NK-92 (cell line): Measurements from ENCODE around the gene RXRA.

ENCODE experiments used
- DNase-seq: peaks from one replicate; lab custom pipeline; 2025; ENCODE audit not compliant: unreplicated experiment; lab: John Stamatoyannopoulos, UW

The RXRA gene

DNA sequence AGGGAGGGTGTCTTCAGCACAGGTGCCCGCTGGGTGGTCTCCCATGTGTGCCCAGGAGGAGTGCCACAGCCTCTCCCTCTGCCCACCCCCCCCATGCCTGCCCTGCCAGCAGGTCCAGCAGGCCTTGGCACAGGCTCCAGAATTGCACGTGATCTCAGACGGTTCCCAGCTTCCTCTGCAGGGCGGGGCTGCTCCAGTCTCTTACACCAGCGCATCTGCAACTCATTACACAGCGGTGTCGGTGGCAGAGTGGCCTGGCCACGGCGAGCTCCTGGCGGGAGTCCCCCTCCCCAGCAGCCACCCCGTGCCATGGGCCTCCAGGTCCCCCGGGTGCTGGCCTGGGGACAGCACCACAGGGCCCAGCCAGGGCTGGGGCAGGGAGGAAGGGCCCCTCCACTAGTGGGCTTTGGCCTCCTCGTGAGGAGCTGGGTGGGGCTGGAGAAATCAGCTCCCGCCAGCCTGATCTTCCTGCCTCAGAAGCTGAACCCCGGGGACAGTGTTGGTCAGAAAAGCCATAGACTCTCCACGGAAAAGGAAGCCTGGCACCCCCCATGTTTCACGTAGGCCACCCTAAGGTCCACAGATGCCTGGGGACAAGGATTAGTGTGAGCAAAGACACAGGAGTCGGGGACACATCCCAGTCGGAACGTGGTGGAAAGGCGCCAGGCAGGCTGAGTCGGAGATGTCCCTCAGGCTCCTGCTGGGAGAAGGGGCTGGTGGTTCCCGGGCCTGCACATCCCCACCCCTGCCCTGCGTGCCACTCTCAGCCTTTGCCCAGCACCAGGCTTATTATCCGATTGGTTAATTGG, 40.2 kb downstream of the RXRA start:
- no peak for DNase-seq

DNA sequence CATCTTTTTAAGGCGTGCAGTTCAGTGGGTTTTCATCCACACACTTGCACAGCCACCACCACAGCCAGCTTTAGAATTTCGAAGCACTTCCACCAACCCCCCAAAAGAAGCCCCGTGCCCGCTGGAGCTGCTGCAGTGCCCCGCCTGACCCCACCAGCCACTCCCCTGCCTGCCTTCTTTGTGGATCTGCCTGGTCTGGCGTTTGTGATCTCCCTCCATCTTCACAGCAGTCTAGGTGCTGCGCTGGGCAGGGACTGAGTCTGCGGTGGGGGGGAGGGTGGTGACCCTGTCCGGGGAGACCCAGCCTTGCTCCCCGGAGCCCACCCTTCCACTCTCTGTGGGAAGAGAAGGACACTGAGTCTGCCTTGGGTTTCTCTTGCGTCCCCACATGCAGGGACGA, 40.8 kb downstream of the RXRA start:
- no peak for DNase-seq

DNA sequence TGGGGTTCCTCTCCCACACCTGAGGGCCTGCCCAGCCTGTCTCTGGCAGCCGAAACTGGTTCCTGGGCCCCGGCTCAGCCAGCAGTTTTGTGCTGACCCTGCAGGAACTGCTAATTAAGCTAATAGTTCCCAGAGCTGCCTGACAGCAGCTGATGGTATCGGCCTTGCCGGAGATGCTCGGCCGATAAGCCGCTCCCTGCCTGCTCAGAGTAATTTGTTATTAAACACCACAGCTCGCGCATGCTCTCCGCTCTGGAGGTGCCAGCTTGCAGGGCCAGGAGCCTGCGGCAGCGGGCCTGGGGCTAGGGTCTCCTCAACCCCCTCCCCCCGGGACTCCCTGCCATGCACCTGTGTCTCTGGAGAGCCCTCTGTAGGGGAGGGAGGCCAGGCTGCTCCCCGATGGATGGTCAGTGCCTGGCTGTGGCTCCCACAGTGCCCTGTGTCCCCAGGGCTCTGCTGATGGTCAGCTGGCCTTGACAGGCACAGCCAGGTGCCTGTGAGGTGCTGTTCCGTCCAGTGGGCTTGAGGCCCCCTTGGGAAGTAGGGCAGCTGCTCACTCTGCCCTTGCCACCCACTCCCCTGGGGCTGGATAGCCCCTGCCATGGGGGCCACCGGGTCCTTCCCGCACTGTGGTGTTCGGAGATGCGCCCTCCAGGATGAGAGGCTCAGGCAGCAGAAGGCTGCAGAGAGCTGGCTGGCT, 41.7 kb downstream of the RXRA start:
- DNase-seq: no peak

DNA sequence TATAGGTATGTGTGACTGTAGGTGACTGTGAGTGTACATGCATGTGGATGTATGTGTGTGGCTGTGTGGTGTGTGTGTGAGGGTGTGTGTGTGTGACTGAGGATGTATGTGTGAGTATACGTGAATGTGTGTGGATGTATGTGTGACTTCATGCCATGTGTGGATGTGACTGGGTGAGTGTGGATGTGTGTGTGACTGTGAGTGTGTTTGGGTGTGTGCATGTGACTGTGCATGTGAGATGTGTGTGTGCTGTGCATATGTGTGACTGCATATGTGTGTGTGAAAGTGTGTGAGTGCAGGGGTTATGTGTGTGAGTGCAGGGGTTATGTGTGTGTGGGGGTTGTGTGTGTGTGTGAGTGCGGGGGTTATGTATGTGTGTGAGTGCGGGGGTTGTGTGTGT, 42.3 kb downstream of the RXRA start:
- DNase-seq: no peak

DNA sequence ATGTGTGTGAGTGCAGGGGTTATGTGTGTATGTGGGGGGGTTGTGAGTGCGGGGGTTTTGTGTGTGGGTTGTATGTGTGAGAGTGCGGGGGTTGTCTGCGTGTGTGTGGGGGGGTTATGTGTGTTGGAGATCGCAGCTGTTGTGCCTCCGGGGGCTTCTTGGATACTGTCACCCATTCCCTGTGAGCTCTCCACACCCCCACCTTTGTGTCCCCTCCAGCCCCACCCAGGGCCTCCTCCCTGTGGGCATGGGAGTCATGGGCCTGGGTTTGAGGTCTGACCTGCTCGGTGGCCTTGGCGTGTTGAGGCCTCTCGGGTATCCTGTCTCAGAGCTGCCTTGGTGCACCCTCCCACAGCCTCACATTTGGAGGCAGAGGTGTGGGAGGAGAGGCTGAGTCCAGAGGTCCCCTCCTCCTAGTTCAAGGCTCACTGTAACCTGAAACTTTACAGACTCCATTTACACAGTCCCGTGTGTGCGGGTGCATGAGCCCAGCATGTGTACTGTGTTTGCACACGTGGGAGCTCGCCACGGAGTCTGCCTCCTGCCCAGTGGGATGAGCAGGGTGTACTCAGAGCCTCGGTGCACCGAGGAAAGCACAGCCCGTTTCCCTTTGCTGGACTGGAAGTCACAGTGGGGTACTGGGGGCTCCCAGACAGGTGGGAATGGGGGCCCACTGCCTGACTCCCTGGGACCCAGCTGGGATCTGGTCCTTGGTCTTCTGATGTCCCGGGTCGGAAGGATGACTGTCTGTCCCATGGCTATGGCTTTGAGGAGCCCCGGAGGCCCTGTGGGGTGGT, 43.4 kb downstream of the RXRA start:
- no peak for DNase-seq

DNA sequence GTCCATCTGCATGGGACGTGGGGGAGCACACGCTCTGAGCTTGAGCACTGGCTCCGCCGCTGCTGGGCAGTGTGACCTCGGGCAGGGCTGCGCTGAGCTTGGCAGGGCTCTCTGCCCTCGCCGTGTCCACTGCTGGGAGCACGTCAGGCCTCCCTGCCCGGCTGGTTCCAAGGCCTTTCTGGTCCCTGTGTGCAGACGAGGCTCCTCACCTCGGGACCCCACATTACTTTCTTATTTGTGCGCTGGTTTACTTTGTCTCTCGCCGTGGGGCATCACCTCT, 43.9 kb downstream of the RXRA start:
- no peak for DNase-seq

DNA sequence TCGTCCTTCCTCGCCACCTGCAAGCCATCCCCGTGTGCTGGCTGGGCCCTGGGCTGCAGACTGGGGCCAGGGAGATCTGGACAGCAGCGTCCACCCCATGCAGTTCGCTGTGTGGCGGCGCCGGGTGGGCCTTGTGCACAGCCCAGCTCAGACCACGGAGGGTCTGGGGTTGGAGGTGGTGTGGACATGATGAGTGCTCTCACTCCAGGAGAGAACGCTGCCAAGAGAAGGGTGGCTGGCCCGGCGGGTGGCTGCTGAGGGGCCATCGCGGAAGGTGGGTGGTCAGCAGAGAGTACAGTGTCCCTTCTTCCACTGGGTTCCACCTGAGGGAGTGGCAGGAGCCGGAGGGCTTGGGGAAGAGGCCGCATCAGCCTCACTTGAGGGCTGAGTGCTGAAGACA, 44.4 kb downstream of the RXRA start:
- no peak for DNase-seq

DNA sequence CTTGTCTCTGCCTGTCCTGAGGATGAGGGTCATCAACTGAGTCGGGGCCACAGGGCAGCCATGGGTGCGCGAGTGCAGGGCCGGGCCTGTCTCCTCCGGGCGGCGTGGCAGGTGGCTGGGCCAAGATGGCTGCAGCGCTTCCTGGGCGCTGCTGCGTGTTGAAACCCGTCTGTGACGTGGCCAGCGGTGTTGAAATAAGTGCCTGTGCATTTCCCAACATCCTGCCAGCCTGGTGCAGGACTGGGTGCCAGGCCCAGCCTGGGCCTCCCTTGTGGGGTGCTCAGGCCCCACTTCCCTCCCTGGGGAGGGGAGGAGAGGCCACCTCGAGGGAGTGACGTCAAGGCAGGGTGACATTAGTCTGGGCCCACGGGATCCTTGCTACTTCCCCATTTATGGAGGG, 45.5 kb downstream of the RXRA start:
- no peak for DNase-seq

DNA sequence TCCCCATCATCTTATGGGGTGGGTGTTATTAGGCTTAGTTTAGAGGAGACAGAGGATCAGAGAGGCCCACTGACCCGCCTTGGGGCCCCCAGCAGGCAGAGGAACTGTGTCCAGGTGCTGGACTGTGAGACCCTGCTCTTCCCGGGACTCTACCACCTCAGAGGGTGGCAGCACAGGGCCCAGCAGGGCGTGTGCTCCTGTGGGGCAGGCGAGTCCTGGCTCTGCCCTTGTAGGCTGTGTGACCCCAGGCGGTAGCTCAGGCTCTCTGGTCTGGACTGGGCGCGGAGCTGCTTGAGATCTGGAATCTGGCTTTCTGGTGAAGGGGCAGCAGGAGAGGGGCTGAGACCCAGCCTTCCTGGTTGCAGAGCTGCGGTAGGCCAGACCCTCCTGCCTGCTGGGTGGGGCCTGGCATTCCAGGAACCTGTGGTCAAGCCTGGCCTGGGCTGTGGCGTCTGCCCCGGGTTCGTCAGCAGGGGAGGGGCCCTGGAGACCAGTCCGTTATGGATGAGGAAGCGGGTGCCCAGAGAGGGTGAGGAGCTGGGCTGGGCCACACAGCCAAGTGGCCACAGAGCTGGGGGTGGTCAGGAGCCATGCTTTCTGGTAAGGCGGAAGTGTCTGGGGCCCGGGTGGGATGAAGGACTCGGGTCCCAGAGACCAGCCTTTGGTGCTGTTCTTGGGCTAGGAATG, 46.5 kb downstream of the RXRA start:
- DNase-seq: no peak

DNA sequence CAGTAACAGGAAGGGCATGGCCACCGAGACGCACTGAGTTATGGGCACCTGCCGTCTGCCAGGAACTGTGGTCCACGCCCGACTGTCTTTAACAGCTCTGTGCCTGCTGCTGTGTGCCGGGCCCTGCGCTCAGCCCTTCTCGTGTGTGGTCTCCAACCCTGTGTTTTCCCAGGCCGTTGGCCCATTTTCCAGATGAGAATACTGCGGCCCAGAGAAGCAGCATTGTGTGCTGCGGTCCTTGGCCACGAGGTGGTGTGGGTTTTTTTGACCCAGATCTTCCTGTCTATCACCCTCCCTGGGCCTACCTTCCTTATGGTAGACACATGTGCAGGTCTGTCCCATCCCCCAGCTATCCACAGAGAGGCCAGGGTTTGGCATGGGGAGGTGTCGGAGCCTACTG, 47.0 kb downstream of the RXRA start:
- DNase-seq: no peak

DNA sequence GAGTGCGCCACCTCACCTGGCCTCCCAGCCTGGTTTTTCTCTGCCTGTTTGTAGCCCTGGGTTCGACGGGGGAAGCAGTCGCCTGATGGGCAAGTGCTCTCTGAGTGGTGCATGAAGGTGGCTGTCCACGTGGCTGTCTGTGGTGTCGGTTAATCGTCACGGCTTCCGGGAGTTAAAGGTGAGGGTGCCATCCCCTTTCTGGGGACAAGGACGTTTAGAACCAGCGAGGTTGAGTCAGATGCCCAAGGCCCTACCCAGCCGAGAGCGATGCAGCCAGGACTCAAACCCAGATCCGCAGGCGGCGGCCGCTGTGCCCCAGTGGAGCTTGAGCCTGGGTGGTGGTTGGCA, 47.7 kb downstream of the RXRA start:
- DNase-seq: no peak

DNA sequence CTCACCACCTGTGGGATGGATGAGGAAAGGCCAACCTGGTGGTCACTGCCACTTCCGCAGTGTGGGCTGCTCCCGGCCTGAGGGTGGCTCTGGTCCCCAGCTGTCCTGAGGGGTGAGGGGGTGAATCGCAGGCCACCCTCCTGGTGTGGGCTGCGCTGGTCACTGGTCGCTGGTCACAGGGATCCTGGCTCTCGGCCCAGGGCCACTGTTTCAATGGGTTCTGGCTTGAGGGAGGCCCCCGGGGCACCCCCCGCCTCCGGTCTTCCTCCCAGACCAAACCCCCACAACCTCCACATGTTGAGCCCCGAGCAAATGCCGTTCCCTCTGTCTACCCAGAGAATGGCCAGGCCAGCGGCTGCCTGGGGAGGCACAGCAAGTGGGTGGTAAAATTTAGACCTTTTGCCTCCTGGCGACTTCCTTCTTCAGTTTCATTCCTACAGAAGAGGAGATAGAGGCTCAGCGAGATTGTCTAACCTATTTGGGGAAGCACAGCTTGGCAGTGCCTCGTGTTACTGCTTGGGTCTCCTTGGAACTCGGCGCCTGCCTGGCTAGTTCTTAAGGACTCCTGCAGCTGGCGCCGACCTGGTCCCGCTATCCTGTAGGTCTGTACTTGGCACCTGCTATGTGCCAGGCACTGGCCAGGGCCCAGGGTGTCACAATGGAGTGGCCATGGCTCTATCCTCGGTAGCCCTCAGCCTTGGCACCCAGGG, 48.2 kb downstream of the RXRA start:
- DNase-seq: no peak

DNA sequence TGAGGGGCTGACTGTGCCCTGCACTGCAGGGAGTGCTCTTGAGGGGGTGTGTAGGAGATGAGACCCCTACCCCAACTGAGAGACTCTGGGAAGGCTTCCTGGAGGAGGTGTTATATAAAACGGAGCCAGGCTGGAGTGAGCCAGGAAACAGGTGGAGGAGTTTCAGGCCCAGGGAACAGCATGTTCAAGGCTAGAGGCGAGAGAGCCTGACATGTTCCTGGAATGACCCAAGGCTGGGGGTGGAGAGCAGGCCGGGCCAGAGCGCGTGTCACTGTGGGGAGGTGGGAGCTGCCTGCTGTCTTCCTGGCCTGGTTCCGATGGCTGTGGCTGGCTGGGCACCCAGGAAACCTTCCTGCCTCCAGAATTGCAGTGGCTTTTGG, 48.7 kb downstream of the RXRA start:
- no peak for DNase-seq

DNA sequence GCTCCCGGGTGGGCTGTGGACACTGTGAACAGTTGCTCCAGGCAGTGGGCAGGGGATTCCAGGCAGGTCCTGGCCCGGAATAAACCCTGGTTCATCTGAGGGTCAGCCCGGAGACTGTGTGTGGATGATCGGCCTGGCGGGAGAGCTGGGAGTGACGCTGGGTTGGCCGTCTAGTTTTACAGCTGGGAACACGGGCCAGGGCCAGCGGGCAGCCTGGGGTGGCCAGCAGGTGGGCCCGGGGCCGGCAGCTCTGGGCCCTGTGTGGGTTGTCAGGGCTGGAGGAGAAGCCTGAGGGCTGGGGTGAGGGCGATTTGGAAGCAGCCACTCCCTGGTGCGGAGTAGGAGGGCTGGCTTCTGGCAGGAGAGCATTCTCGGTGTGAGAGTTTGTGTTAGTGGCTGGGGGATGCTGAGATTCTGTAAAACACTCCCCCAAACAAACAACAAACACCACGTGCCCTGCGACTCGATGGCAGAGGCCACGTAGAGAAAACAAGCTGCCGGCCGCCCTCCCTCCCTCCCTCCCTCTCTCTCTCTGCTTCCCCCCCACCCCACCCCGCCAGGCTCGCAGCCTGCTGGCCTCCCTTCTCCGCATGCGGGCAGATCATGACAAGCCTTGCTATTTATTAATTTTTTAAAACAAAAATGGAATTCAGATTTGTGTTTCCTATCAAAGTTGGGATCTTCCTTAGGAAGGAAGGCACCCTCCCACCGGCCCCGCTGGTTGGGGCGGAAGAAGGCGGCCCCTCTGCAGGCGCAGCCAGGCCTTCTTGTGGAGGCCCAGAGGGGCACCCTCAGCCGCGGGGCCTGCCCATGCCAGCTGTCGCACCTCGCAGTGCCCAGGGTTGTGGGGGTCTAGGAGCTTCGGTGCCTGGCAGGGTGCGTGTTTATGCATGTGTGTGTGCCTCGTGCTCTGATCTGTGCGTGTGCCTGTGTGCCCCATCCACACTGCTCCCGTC, 49.5 kb downstream of the RXRA start:
- DNase-seq: no peak

DNA sequence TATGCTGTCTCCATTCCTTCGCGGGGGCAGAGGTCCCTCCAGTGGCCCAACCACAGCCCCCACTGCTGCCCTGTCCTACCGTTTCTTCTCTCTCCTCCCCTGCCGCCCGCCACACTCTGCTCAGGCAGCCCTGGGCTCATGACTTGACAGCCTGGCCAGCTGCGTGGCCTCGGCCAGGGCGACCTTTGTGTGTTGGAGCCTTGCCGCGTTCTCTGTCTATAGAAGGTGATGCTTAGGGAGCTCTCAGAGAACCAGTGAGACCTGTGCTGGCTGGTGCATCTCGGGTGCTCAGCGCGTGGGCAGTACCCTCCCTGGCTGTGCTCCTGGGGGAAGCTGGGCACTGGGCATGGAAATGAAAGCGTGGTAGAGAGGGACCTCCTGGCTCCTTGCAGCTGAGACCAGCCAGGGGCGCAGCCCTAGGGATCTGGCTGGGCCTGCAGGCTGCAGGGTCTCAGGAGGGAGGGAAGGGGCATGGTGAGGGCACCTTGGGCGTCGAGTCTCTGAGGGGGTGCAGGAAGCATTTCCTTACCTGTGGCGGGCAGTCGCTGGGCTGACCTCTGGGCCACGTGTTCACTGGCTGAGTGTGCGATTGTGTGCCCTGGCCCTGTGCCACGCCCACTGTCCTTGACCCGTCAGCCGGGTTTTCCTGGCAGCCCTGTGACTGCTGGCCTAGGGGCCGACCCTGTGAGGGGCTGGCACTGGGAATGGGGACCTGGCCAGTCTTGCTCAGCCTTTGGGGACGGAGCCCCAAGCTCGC, 50.3 kb downstream of the RXRA start:
- DNase-seq: no peak

DNA sequence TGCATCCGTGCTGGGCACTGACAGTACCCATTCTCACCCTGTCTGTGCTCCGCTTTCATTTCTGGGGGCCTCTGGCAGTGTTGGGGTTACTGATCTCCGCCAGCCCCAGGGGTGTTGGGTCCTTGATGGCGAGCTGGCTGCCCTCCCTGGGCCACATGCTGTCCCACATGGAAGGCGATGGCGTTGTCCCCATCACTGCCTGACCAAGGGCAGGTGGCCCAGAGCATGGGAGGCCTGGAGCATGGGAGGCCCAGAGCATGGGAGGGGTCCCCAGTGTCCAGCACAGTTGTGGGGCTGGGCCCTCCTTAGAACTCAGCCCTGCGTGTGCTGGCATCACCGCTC, 50.9 kb downstream of the RXRA start:
- DNase-seq: no peak

DNA sequence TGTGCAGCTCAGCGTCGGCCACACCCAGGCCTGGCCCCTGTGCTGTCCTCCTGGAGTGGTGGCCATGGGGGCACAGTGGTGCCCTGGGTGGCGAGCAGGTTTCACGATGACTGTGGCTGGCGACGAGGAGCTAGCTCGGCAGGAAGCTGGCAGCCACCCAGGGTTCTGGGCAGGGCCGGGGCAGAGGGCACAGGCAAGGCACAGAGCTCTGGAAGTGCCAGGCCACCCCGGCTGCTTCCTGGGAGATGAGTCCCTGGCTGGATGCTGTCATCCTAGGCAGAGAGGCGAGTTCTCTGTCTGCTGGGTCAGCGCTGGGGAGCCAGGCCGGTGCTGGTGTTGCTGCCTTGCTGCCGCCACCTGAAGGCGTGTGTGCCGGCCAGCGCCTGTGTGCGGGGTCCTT, 51.7 kb downstream of the RXRA start:
- DNase-seq: no peak

DNA sequence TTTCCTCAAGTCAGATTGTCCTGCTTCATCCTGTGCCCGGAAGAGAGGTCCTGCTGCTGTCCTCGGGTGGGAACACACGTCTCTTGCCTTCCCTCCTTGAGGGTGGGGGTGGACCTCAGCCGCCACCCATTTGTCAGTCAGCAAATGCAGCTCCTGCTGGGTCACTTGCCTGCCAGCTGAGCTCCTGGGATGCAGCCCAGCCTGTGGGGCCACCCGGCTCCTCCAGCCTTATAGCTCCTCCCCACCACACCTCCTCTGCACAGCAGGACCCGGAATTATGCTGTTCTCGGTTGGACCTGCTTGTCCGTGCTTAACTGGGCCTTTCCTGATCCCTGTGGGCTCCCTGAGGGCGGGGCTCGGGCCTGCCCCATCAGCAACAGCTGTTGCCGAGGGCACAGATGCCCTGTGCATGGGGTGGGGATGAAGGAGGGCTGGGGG, 52.7 kb downstream of the RXRA start:
- no peak for DNase-seq

DNA sequence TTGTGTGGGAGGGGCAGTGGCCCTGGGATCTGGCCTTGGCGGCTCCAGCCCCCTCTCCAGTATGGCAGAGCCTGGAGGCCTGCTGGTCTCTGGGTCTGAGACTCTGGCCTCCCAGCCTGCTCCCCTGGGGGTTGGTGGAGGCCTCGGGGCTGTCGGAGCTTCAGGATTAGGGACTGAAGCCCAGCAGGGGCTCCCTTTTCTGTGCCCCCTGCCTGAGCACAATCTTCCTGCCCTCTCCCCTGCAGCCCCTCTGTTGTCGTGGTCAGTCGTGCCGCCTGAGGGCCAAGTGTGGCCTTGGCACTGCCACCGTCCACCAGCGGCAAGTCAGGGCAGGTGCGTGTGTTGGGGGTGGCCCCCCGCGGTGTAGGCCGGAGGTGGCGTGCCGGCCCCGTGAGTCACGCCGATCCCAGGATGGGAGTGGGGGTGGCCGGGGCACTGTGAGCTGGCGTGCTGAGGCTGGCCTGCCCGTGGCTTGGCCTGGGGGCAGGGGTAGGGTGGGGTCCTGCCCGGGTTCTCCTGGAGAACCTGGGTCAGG, 53.6 kb downstream of the RXRA start:
- DNase-seq: no peak
